ENCODE results near the gene FHAD1.

The FHAD1 gene

GRCh38 chr1:15330028-15330427 is 83.0 kb downstream of the FHAD1 start:
- DNase-seq: no peak

GRCh38 chr1:15331180-15331579 is 84.2 kb downstream of the FHAD1 start:
- no peak for DNase-seq

- DNase-seq: no peak
These were observed 84.7 kb downstream of the FHAD1 start for GRCh38 chr1:15331734-15332133.

GRCh38 chr1:15332525-15332924 is 85.5 kb downstream of the FHAD1 start:
- DNase-seq: no peak

- no peak for DNase-seq
These were observed 86.1 kb downstream of the FHAD1 start for GRCh38 chr1:15332952-15333715.

GRCh38 chr1:15334995-15335394 is 88.0 kb downstream of the FHAD1 start:
- DNase-seq: no peak

GRCh38 chr1:15336866-15337265 is 89.8 kb downstream of the FHAD1 start:
- no peak for DNase-seq

- DNase-seq: no peak
These were observed 90.8 kb downstream of the FHAD1 start for GRCh38 chr1:15337656-15338402.

GRCh38 chr1:15339570-15339969 is 92.5 kb downstream of the FHAD1 start:
- no peak for DNase-seq

- DNase-seq: no peak
These were observed 94.2 kb downstream of the FHAD1 start for GRCh38 chr1:15341228-15341627.

GRCh38 chr1:15341634-15342407 is 94.8 kb downstream of the FHAD1 start:
- no peak for DNase-seq

- DNase-seq: no peak
These were observed 95.5 kb downstream of the FHAD1 start for GRCh38 chr1:15342408-15342967.

GRCh38 chr1:15343099-15343498 is 96.1 kb downstream of the FHAD1 start:
- DNase-seq: no peak

- no peak for DNase-seq
These were observed 96.7 kb downstream of the FHAD1 start for GRCh38 chr1:15343729-15344128.

- no peak for DNase-seq
These were observed 97.4 kb downstream of the FHAD1 start for GRCh38 chr1:15344380-15344779.

GRCh38 chr1:15344800-15345704 is 98.0 kb downstream of the FHAD1 start:
- no peak for DNase-seq

GRCh38 chr1:15345705-15346345 is 98.8 kb downstream of the FHAD1 start:
- no peak for DNase-seq

GRCh38 chr1:15346346-15347030 is 99.5 kb downstream of the FHAD1 start:
- no peak for DNase-seq

- DNase-seq: no peak
These were observed 100.2 kb downstream of the FHAD1 start for GRCh38 chr1:15347182-15347581.

- no peak for DNase-seq
These were observed 101.6 kb downstream of the FHAD1 start for GRCh38 chr1:15348648-15349047.

- DNase-seq: no peak
These were observed 102.1 kb downstream of the FHAD1 start for GRCh38 chr1:15349133-15349532.

Measured in NCI-H526 (cell line).